Measurements from ENCODE around the gene TGM3. TPM values are rescaled to one million over a fixed set of nuclear protein-coding genes. Genes with fewer than 3 reads are reported as not detected.

The TGM3 gene, protein sequence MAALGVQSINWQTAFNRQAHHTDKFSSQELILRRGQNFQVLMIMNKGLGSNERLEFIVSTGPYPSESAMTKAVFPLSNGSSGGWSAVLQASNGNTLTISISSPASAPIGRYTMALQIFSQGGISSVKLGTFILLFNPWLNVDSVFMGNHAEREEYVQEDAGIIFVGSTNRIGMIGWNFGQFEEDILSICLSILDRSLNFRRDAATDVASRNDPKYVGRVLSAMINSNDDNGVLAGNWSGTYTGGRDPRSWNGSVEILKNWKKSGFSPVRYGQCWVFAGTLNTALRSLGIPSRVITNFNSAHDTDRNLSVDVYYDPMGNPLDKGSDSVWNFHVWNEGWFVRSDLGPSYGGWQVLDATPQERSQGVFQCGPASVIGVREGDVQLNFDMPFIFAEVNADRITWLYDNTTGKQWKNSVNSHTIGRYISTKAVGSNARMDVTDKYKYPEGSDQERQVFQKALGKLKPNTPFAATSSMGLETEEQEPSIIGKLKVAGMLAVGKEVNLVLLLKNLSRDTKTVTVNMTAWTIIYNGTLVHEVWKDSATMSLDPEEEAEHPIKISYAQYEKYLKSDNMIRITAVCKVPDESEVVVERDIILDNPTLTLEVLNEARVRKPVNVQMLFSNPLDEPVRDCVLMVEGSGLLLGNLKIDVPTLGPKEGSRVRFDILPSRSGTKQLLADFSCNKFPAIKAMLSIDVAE
- polyA plus RNA-seq (2013, experiment 1 of 2): not detected
- polyA plus RNA-seq (2013, experiment 2 of 2): not detected

GRCh38 chr20:2295886-2296515 is at the start of gene TGM3:
TSS of gene TGM3 (plus strand) at chr20:2296001. CDS start at chr20:2296064, 63 bp downstream.
- Histone ChIP-seq H3K4me2 (ENCODE audit: low read length, poor library complexity, severe bottlenecking) (no peak within 1 kb of the TSS), H2BK12ac (ENCODE audit: low read length in 2 of 2) (no peak within 1 kb of the TSS), H3K4me3 (ENCODE audit: insufficient read depth in 1 of 2, low read depth in 1 of 2, low read length in 2 of 2) (no peak within 1 kb of the TSS), H4K8ac (ENCODE audit: low read length) (no peak within 1 kb of the TSS), H3K9me3 (ENCODE audit: control insufficient read depth, low read length) (no peaks in the 10 kb centered on the region), H3K14ac (ENCODE audit: low read length in 2 of 2) (no peak within 1 kb of the TSS), H2BK15ac (ENCODE audit: low read depth, poor library complexity, severe bottlenecking) (no peak within 1 kb of the TSS), H3K18ac (ENCODE audit: low read depth in 1 of 2, low read length in 2 of 2) (no peak within 1 kb of the TSS), H2AK5ac (ENCODE audit: low read length, severe bottlenecking) (no peak within 1 kb of the TSS), H3K27me3 (ENCODE audit: control insufficient read depth in 1 of 2, insufficient read depth in 1 of 2, low read length in 2 of 2) (peaks cover 0 to 35% of the 10 kb centered on the region in 2 experiments), H2AFZ (ENCODE audit: low read depth, low read length) (no peak within 1 kb of the TSS), H3K36me3 (ENCODE audit: control insufficient read depth in 1 of 2, insufficient read depth in 2 of 2, low read depth in 1 of 2, low read length in 2 of 2) (no peaks in the 10 kb centered on the region), H3K4me1 (ENCODE audit: control insufficient read depth, insufficient read depth, low read depth, low read length) (peaks cover 5% of the 10 kb centered on the region), H3K23ac (ENCODE audit: low read length in 2 of 2) (no peak within 1 kb of the TSS), H3K79me1 (replicated peaks; ENCODE audit: low read length, poor library complexity, severe bottlenecking) (no peaks in the 10 kb centered on the region), H2BK5ac (ENCODE audit: low read depth, low read length, poor library complexity, severe bottlenecking) (no peak within 1 kb of the TSS), H4K91ac (ENCODE audit: low read length) (no peak within 1 kb of the TSS), H3K9ac (ENCODE audit: low read length) (no peak within 1 kb of the TSS), H3K27ac (ENCODE audit: low read length, poor library complexity, severe bottlenecking) (no peak within 1 kb of the TSS), H3K4ac (ENCODE audit: low read depth in 1 of 2, low read length in 2 of 2) (no peak within 1 kb of the TSS), H2BK120ac (ENCODE audit: low read depth, low read length) (no peak within 1 kb of the TSS)
- no peak for DNase-seq
- WGBS: 67% methylated on average over 13 of the region's 13 CpGs

- Histone ChIP-seq H3K4me3 (ENCODE audit: insufficient read depth in 1 of 2, low read depth in 1 of 2, low read length in 2 of 2) (no peak overlapping the region), H3K18ac (ENCODE audit: low read depth in 1 of 2, low read length in 2 of 2) (no peak overlapping the region), H2AK5ac (ENCODE audit: low read length, severe bottlenecking) (no peak overlapping the region), H3K79me1 (replicated peaks; ENCODE audit: low read length, poor library complexity, severe bottlenecking) (no peaks in the 10 kb centered on the region), H4K8ac (ENCODE audit: low read length) (no peak overlapping the region), H4K91ac (ENCODE audit: low read length) (no peak overlapping the region), H2BK120ac (ENCODE audit: low read depth, low read length) (no peak overlapping the region), H2BK5ac (ENCODE audit: low read depth, low read length, poor library complexity, severe bottlenecking) (no peak overlapping the region), H3K9me3 (ENCODE audit: control insufficient read depth, low read length) (no peaks in the 10 kb centered on the region), H3K27me3 (ENCODE audit: control insufficient read depth in 1 of 2, insufficient read depth in 1 of 2, low read length in 2 of 2) (peaks cover 16 to 22% of the 10 kb centered on the region in 2 experiments), H3K4me1 (ENCODE audit: control insufficient read depth, insufficient read depth, low read depth, low read length) (no peaks in the 10 kb centered on the region), H3K9ac (ENCODE audit: low read length) (no peak overlapping the region), H2BK12ac (ENCODE audit: low read length in 2 of 2) (no peak overlapping the region), H2BK15ac (ENCODE audit: low read depth, poor library complexity, severe bottlenecking) (no peak overlapping the region), H3K23ac (ENCODE audit: low read length in 2 of 2) (no peak overlapping the region), H2AFZ (ENCODE audit: low read depth, low read length) (no peak overlapping the region), H3K14ac (ENCODE audit: low read length in 2 of 2) (no peak overlapping the region), H3K36me3 (ENCODE audit: control insufficient read depth in 1 of 2, insufficient read depth in 2 of 2, low read depth in 1 of 2, low read length in 2 of 2) (no peaks in the 10 kb centered on the region), H3K4ac (ENCODE audit: low read depth in 1 of 2, low read length in 2 of 2) (no peak overlapping the region), H3K27ac (ENCODE audit: low read length, poor library complexity, severe bottlenecking) (no peak overlapping the region), H3K4me2 (ENCODE audit: low read length, poor library complexity, severe bottlenecking) (no peak overlapping the region)
- no peak for DNase-seq
- WGBS: 37% methylated on average over 3 of the region's 3 CpGs
Measured at GRCh38 chr20:2246069-2246491, 49.7 kb upstream of the TGM3 start.

- Histone ChIP-seq H4K8ac (ENCODE audit: low read length) (no peak overlapping the region), H3K36me3 (ENCODE audit: control insufficient read depth in 1 of 2, insufficient read depth in 2 of 2, low read depth in 1 of 2, low read length in 2 of 2) (no peaks in the 10 kb centered on the region), H3K9me3 (ENCODE audit: control insufficient read depth, low read length) (no peaks in the 10 kb centered on the region), H2AFZ (ENCODE audit: low read depth, low read length) (no peak overlapping the region), H3K4me1 (ENCODE audit: control insufficient read depth, insufficient read depth, low read depth, low read length) (no peaks in the 10 kb centered on the region), H4K91ac (ENCODE audit: low read length) (no peak overlapping the region), H3K4me2 (ENCODE audit: low read length, poor library complexity, severe bottlenecking) (no peak overlapping the region), H3K4ac (ENCODE audit: low read depth in 1 of 2, low read length in 2 of 2) (no peak overlapping the region), H3K23ac (ENCODE audit: low read length in 2 of 2) (no peak overlapping the region), H2BK5ac (ENCODE audit: low read depth, low read length, poor library complexity, severe bottlenecking) (no peak overlapping the region), H3K9ac (ENCODE audit: low read length) (no peak overlapping the region), H3K79me1 (replicated peaks; ENCODE audit: low read length, poor library complexity, severe bottlenecking) (no peaks in the 10 kb centered on the region), H2BK12ac (ENCODE audit: low read length in 2 of 2) (no peak overlapping the region), H2BK120ac (ENCODE audit: low read depth, low read length) (no peak overlapping the region), H3K14ac (ENCODE audit: low read length in 2 of 2) (no peak overlapping the region), H2BK15ac (ENCODE audit: low read depth, poor library complexity, severe bottlenecking) (no peak overlapping the region), H3K4me3 (ENCODE audit: insufficient read depth in 1 of 2, low read depth in 1 of 2, low read length in 2 of 2) (no peak overlapping the region), H2AK5ac (ENCODE audit: low read length, severe bottlenecking) (no peak overlapping the region), H3K27me3 (ENCODE audit: control insufficient read depth in 1 of 2, insufficient read depth in 1 of 2, low read length in 2 of 2) (peaks cover 16 to 22% of the 10 kb centered on the region in 2 experiments), H3K18ac (ENCODE audit: low read depth in 1 of 2, low read length in 2 of 2) (no peak overlapping the region), H3K27ac (ENCODE audit: low read length, poor library complexity, severe bottlenecking) (no peak overlapping the region)
- no peak for DNase-seq
- WGBS: 71% methylated on average over 5 of the region's 5 CpGs
Measured at GRCh38 chr20:2248837-2249236, 47.0 kb upstream of the TGM3 start.

GRCh38 chr20:2249935-2250334 is 45.9 kb upstream of the TGM3 start:
- Histone ChIP-seq H2AFZ (ENCODE audit: low read depth, low read length) (no peak overlapping the region), H3K4me2 (ENCODE audit: low read length, poor library complexity, severe bottlenecking) (no peak overlapping the region), H2BK12ac (ENCODE audit: low read length in 2 of 2) (no peak overlapping the region), H2AK5ac (ENCODE audit: low read length, severe bottlenecking) (no peak overlapping the region), H4K91ac (ENCODE audit: low read length) (no peak overlapping the region), H3K4ac (ENCODE audit: low read depth in 1 of 2, low read length in 2 of 2) (no peak overlapping the region), H3K4me1 (ENCODE audit: control insufficient read depth, insufficient read depth, low read depth, low read length) (no peaks in the 10 kb centered on the region), H3K27ac (ENCODE audit: low read length, poor library complexity, severe bottlenecking) (no peak overlapping the region), H2BK5ac (ENCODE audit: low read depth, low read length, poor library complexity, severe bottlenecking) (no peak overlapping the region), H2BK120ac (ENCODE audit: low read depth, low read length) (no peak overlapping the region), H2BK15ac (ENCODE audit: low read depth, poor library complexity, severe bottlenecking) (no peak overlapping the region), H3K9me3 (ENCODE audit: control insufficient read depth, low read length) (no peaks in the 10 kb centered on the region), H3K27me3 (ENCODE audit: control insufficient read depth in 1 of 2, insufficient read depth in 1 of 2, low read length in 2 of 2) (peaks cover 12 to 18% of the 10 kb centered on the region in 2 experiments), H4K8ac (ENCODE audit: low read length) (no peak overlapping the region), H3K79me1 (replicated peaks; ENCODE audit: low read length, poor library complexity, severe bottlenecking) (no peaks in the 10 kb centered on the region), H3K23ac (ENCODE audit: low read length in 2 of 2) (no peak overlapping the region), H3K36me3 (ENCODE audit: control insufficient read depth in 1 of 2, insufficient read depth in 2 of 2, low read depth in 1 of 2, low read length in 2 of 2) (no peaks in the 10 kb centered on the region), H3K18ac (ENCODE audit: low read depth in 1 of 2, low read length in 2 of 2) (no peak overlapping the region), H3K14ac (ENCODE audit: low read length in 2 of 2) (no peak overlapping the region), H3K9ac (ENCODE audit: low read length) (no peak overlapping the region), H3K4me3 (ENCODE audit: insufficient read depth in 1 of 2, low read depth in 1 of 2, low read length in 2 of 2) (no peak overlapping the region)
- 53% methylated on average over 3 of the region's 3 CpGs for WGBS
- no peak for DNase-seq

Data from mesenchymal stem cell (in vitro differentiated cells and primary cell).